ENCODE data around the gene SYNJ2.

Gene SYNJ2

DNA sequence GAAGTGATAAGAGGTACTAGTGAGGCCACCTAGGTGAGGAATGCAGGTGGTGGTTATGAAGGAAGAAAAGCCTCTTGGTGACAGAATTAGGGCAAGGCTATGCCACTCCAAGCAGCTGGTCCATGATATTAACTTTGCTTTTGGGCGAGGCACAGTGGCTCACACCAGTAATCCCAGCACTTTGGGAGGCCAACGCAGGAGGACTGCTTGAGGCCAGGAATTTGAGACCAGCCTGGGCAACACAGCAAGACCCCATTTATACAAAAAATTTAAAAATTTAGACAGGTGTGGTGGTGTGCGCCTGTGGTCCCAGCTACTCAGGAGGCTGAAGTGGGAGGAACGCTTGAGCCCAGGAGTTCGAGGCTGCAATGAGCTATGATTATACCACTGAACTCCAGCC is 130.3 kb downstream of the SYNJ2 start:
- TF ChIP-seq, protein P1, sequence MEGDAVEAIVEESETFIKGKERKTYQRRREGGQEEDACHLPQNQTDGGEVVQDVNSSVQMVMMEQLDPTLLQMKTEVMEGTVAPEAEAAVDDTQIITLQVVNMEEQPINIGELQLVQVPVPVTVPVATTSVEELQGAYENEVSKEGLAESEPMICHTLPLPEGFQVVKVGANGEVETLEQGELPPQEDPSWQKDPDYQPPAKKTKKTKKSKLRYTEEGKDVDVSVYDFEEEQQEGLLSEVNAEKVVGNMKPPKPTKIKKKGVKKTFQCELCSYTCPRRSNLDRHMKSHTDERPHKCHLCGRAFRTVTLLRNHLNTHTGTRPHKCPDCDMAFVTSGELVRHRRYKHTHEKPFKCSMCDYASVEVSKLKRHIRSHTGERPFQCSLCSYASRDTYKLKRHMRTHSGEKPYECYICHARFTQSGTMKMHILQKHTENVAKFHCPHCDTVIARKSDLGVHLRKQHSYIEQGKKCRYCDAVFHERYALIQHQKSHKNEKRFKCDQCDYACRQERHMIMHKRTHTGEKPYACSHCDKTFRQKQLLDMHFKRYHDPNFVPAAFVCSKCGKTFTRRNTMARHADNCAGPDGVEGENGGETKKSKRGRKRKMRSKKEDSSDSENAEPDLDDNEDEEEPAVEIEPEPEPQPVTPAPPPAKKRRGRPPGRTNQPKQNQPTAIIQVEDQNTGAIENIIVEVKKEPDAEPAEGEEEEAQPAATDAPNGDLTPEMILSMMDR (IDR thresholded peaks at IDR 0.05; ENCODE audit: control insufficient read depth, insufficient read depth, low read depth, low read length, missing control alignments) = no peak
- H3K4me3 ChIP-seq (ENCODE audit: control insufficient read depth, low read depth, low read length) = no peak overlapping the region
- no peak for DNase-seq (ENCODE audit: low read depth)

- no peak for DNase-seq (ENCODE audit: low read depth)
- no peak overlapping the region for H3K4me3 ChIP-seq (ENCODE audit: control insufficient read depth, low read depth, low read length)
- TF ChIP-seq, protein P1 (IDR thresholded peaks at IDR 0.05; ENCODE audit: control insufficient read depth, insufficient read depth, low read depth, low read length, missing control alignments) = no peak
Observed at GRCh38 chr6:158113802-158114201, 132.1 kb downstream of the SYNJ2 start.

DNA sequence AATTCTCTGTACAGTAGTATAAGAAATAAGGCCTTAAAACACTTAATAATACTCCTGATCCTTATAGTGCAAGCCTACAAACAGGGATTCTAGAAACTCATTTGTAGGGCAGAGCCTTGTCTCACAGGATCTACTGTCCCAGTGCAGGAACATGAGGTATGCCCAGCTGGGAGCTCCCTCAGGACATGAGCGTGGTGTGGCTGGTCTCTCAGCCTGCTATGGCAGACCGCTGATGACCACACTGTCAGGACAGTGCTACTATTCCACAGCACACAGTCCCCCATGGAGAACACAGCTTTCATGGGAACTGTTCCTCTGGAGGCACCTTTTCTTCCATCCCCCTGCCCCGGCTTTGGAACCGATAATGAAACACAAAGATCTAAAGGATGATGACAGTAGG is 133.4 kb downstream of the SYNJ2 start:
- H3K4me3 ChIP-seq (ENCODE audit: control insufficient read depth, low read depth, low read length) = no peak overlapping the region
- DNase-seq (ENCODE audit: low read depth) = no peak
- TF ChIP-seq, protein P1 (IDR thresholded peaks at IDR 0.05; ENCODE audit: control insufficient read depth, insufficient read depth, low read depth, low read length, missing control alignments) = no peak

- TF ChIP-seq, protein P1 (IDR thresholded peaks at IDR 0.05; ENCODE audit: control insufficient read depth, insufficient read depth, low read depth, low read length, missing control alignments) = no peak
- H3K4me3 ChIP-seq (ENCODE audit: control insufficient read depth, low read depth, low read length) = no peak overlapping the region
- DNase-seq (ENCODE audit: low read depth) = no peak
Observed at GRCh38 chr6:158115508-158115907, 133.8 kb downstream of the SYNJ2 start.

- TF ChIP-seq, protein P1 (IDR thresholded peaks at IDR 0.05; ENCODE audit: control insufficient read depth, insufficient read depth, low read depth, low read length, missing control alignments) = no peak
- H3K4me3 ChIP-seq (ENCODE audit: control insufficient read depth, low read depth, low read length) = no peak overlapping the region
- DNase-seq (ENCODE audit: low read depth) = no peak
Observed at GRCh38 chr6:158118886-158119285, 137.2 kb downstream of the SYNJ2 start.

DNA sequence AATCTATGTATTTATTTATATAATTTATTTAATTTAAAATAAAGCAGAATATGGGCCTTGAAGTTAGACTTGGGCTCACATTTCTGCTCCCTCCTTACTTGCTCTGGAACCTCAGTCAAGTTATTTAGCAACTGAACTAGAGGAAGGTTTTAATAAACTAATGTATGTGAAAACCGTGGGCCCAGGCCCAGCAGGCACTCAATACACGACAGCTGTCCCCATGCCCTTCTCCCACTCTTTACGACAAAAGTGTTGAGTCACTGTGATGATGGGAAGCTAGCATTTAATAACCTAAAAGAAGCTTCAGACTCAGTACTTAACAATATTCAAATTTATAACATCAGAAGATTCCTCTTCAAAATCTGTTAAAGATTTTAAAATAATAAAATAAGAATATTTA is 139.7 kb downstream of the SYNJ2 start:
- TF ChIP-seq, protein P1 (IDR thresholded peaks at IDR 0.05; ENCODE audit: control insufficient read depth, insufficient read depth, low read depth, low read length, missing control alignments) = no peak
- DNase-seq (ENCODE audit: low read depth) = no peak
- H3K4me3 ChIP-seq (ENCODE audit: control insufficient read depth, low read depth, low read length) = no peak overlapping the region

DNA sequence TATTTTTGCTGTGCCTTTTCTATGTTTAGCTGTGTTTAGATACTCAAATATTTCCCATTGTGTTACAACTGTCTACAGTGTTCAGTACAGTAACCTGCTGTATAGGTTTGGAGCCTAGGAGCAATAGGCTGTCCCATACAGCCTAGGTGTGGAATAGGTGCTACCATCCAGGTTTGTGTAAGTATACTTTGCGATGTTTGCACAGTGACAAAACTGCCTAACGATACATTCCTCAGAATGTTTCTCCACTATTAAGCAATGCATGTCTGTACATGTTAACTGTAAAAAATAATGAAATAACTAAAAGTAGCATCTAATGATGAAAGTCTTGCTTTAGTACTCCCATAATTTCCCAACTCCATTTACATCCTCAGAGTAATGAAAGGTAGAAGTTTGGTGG is 140.4 kb downstream of the SYNJ2 start:
- DNase-seq (ENCODE audit: low read depth) = no peak
- TF ChIP-seq, protein P1 (IDR thresholded peaks at IDR 0.05; ENCODE audit: control insufficient read depth, insufficient read depth, low read depth, low read length, missing control alignments) = no peak
- H3K4me3 ChIP-seq (ENCODE audit: control insufficient read depth, low read depth, low read length) = no peak overlapping the region

Data from AG09309 (cell line).